GM23248 (cell line): ENCODE results near the gene LDLRAD4. TPM values are rescaled to one million over a fixed set of nuclear protein-coding genes. Genes with fewer than 3 reads are reported as not detected.

Experiments used
- DNase-seq: peaks from one replicate; pipeline ENCODE4 v3.0.0-alpha.2; 2015
- H2AFZ ChIP-seq: fragments of 200-600 bp; sonication (generic); 2 replicates; pipeline ENCODE4 v1.6.1; 2016; ENCODE audit warnings: antibody characterized with exemption
- H3F3A ChIP-seq: fragments of 200-600 bp; sonication (generic); 2 replicates; pipeline ENCODE4 v1.6.1; 2016; ENCODE audit warnings: mild to moderate bottlenecking, antibody characterized with exemption, mixed run types; ENCODE audit not compliant: insufficient read depth
- H3K27ac ChIP-seq: fragments of 200-600 bp; sonication (generic); 2 replicates; pipeline ENCODE4 v1.5.1; 2016; ENCODE audit warnings: mild to moderate bottlenecking
- H3K27me3 ChIP-seq: fragments of 200-600 bp; sonication (generic); replicated peaks from 2 replicates; pipeline ENCODE4 v1.6.1; 2016; ENCODE audit warnings: mild to moderate bottlenecking; ENCODE audit not compliant: insufficient read depth
- H3K36me3 ChIP-seq: fragments of 200-600 bp; sonication (generic); 2 replicates; pipeline ENCODE4 v1.6.1; 2016; ENCODE audit warnings: low read depth, mild to moderate bottlenecking
- H3K4me1 ChIP-seq: fragments of 200-600 bp; sonication (generic); 2 replicates; pipeline ENCODE4 v1.6.1; 2016; ENCODE audit warnings: mild to moderate bottlenecking; ENCODE audit not compliant: insufficient read depth
- H3K4me2 ChIP-seq: fragments of 200-600 bp; sonication (generic); one replicate; pipeline ENCODE4 v1.6.1; 2016; ENCODE audit warnings: mild to moderate bottlenecking; ENCODE audit not compliant: unreplicated experiment
- H3K4me3 ChIP-seq: fragments of 200-600 bp; sonication (generic); 2 replicates; pipeline ENCODE4 v1.5.1; 2016; ENCODE audit warnings: mild to moderate bottlenecking
- H3K79me2 ChIP-seq: fragments of 200-600 bp; sonication (generic); 2 replicates; pipeline ENCODE4 v1.6.1; 2016; ENCODE audit warnings: mild to moderate bottlenecking; ENCODE audit not compliant: insufficient read depth
- H3K9ac ChIP-seq: fragments of 200-600 bp; sonication (generic); 2 replicates; pipeline ENCODE4 v1.6.1; 2016; ENCODE audit warnings: mild to moderate bottlenecking
- H3K9me2 ChIP-seq: fragments of 200-600 bp; sonication (generic); 2 replicates; pipeline ENCODE4 v1.6.1; 2016; ENCODE audit warnings: mixed run types, mild to moderate bottlenecking, moderate library complexity; ENCODE audit not compliant: insufficient read depth
- H3K9me3 ChIP-seq: fragments of 200-600 bp; sonication (generic); one replicate; pipeline ENCODE4 v1.6.1; 2017; ENCODE audit warnings: low read depth
- H4K20me1 ChIP-seq: fragments of 200-600 bp; sonication (generic); 2 replicates; pipeline ENCODE4 v1.6.0; 2016; ENCODE audit not compliant: insufficient read depth
- EZH2 ChIP-seq: fragments of 200-600 bp; sonication (generic); IDR thresholded peaks from 2 replicates; pipeline ENCODE4 v1.6.1; 2018; ENCODE audit warnings: antibody characterized with exemption, mild to moderate bottlenecking; ENCODE audit not compliant: insufficient read depth, poor library complexity, severe bottlenecking
- EZH2phosphoT487 ChIP-seq: fragments of 200-600 bp; sonication (generic); IDR thresholded peaks from 2 replicates; pipeline ENCODE4 v1.6.1; 2018; ENCODE audit warnings: antibody characterized with exemption, moderate library complexity, mild to moderate bottlenecking, low read depth; ENCODE audit not compliant: insufficient read depth
- WGBS, 2 experiments: methylation state at CpG; one replicate each; pipeline ENCODE4 v1.1.6; 2015 to 2017; ENCODE audit warnings: low lambda C conversion rate in 2 of 2, low coverage in 1 of 2; ENCODE audit errors: missing lambda C conversion rate in 2 of 2; 5-methylcytosine and 5-hydroxymethylcytosine counted together
- in situ Hi-C: fragments of 300-500 bp; cut with MboI; formaldehyde crosslinking; loops from 2 replicates; pipeline ENCODE4 v1.15.0; 2020
- polyA plus RNA-seq: library from polyadenylated mRNA; unstranded; fragments of >200 nt; fragmentation: Nextera tagmentation; extraction: Ambion mirVana; gene quantifications from 2 replicates; pipeline ENCODE4 v1.2.1, GENCODE V29; 2016
- total RNA-seq: library from RNA; depleted of rRNA; stranded (reverse); fragments of >200 nt; shearing (Covaris generic); gene quantifications from 2 replicates; pipeline ENCODE4 v1.2.3, GENCODE V29; 2014

LDLRAD4 gene
- total and polyA plus RNA-seq, 2 experiments from 2014 or later, result not detected

- H3K9me3 ChIP-seq, result no peaks in the 10 kb centered on the region
- no peaks in the 10 kb centered on the region for H3K36me3 ChIP-seq
- H2AFZ ChIP-seq, result no peak overlapping the region
- H3K4me3 ChIP-seq, result no peak overlapping the region
- no peaks in the 10 kb centered on the region for H4K20me1 ChIP-seq
- H3K9me2 ChIP-seq, result no peaks in the 10 kb centered on the region
- H3F3A ChIP-seq, result no peaks in the 10 kb centered on the region
- no peak overlapping the region for H3K27ac ChIP-seq
- WGBS, 2 experiments, result 73 to 82% methylated on average over 3 of the region's 3 CpGs
- no peak for TF ChIP-seq EZH2
- H3K27me3 ChIP-seq, result peaks cover 14% of the 10 kb centered on the region; the same call in 1 of the 2 replicates
- in situ Hi-C loops, result no loop called here
- no peaks in the 10 kb centered on the region for H3K4me1 ChIP-seq
- no peak overlapping the region for H3K4me2 ChIP-seq
- H3K9ac ChIP-seq, result no peak overlapping the region
- DNase-seq, result no peak
- no peaks in the 10 kb centered on the region for H3K79me2 ChIP-seq
These were observed 209.8 kb downstream of the LDLRAD4 start for GRCh38 chr18:13428319-13428718.

- no peak for DNase-seq
- 57 to 68% methylated on average over 5 of the region's 5 CpGs for WGBS, 2 experiments
- H3K36me3 ChIP-seq, result no peaks in the 10 kb centered on the region
- no peak overlapping the region for H3K4me3 ChIP-seq
- no peaks in the 10 kb centered on the region for H4K20me1 ChIP-seq
- H3K9me3 ChIP-seq, result no peaks in the 10 kb centered on the region
- no peaks in the 10 kb centered on the region for H3F3A ChIP-seq
- H2AFZ ChIP-seq, result no peak overlapping the region
- no peaks in the 10 kb centered on the region for H3K9me2 ChIP-seq
- H3K9ac ChIP-seq, result no peak overlapping the region
- no peaks in the 10 kb centered on the region for H3K79me2 ChIP-seq
- H3K27me3 ChIP-seq, result peaks cover 14% of the 10 kb centered on the region; the same call in 1 of the 2 replicates
- H3K27ac ChIP-seq, result no peak overlapping the region
- no peak overlapping the region for H3K4me2 ChIP-seq
- TF ChIP-seq EZH2, result no peak
- in situ Hi-C loops, result no loop called here
- H3K4me1 ChIP-seq, result peaks cover 5% of the 10 kb centered on the region; the same call in 1 of the 2 replicates
These were observed 210.5 kb downstream of the LDLRAD4 start for GRCh38 chr18:13429016-13429415.

- H3K27ac ChIP-seq, result no peak overlapping the region
- DNase-seq, result no peak
- in situ Hi-C loops, result no loop called here
- H3K36me3 ChIP-seq, result no peaks in the 10 kb centered on the region
- H3F3A ChIP-seq, result no peaks in the 10 kb centered on the region
- no peak overlapping the region for H3K4me2 ChIP-seq
- H3K9me3 ChIP-seq, result no peaks in the 10 kb centered on the region
- TF ChIP-seq EZH2phosphoT487 (no peak), EZH2 (no peak)
- no peak overlapping the region for H3K9ac ChIP-seq
- peaks cover 14% of the 10 kb centered on the region; the same call in 1 of the 2 replicates for H3K27me3 ChIP-seq
- H3K79me2 ChIP-seq, result no peaks in the 10 kb centered on the region
- no peak overlapping the region for H2AFZ ChIP-seq
- H3K4me1 ChIP-seq, result peaks cover 5% of the 10 kb centered on the region; the same call in 1 of the 2 replicates
- H3K9me2 ChIP-seq, result no peaks in the 10 kb centered on the region
- H3K4me3 ChIP-seq, result no peak overlapping the region
- H4K20me1 ChIP-seq, result no peaks in the 10 kb centered on the region
- WGBS, 2 experiments, result 64 to 72% methylated on average over 15 of the region's 15 CpGs
These were observed 211.4 kb downstream of the LDLRAD4 start for GRCh38 chr18:13429884-13430510.

- Histone ChIP-seq H3K9me2 (no peaks in the 10 kb centered on the region), H2AFZ (no peak overlapping the region), H3K9me3 (no peaks in the 10 kb centered on the region), H4K20me1 (no peaks in the 10 kb centered on the region), H3K36me3 (no peaks in the 10 kb centered on the region), H3K79me2 (no peaks in the 10 kb centered on the region), H3K4me3 (no peak overlapping the region), H3K27me3 (peaks cover 14% of the 10 kb centered on the region; the same call in 1 of the 2 replicates), H3K4me1 (peaks cover 9% of the 10 kb centered on the region; the same call in 1 of the 2 replicates), H3K4me2 (no peak overlapping the region), H3K27ac (no peak overlapping the region), H3K9ac (no peak overlapping the region), H3F3A (peaks cover 6% of the 10 kb centered on the region; the same call in 1 of the 2 replicates)
- no peak for DNase-seq
- 66 to 70% methylated on average over 4 of the region's 4 CpGs for WGBS, 2 experiments
- TF ChIP-seq EZH2phosphoT487 (no peak), EZH2 (no peak)
- in situ Hi-C loops, result no loop called here
These were observed 212.1 kb downstream of the LDLRAD4 start for GRCh38 chr18:13430663-13431062.
